OCI-LY1 (cell line): ENCODE data around the gene RAD51B.

Experiments used
- EZH2 ChIP-seq: fragments of 200-600 bp; sonication (generic), shearing (Covaris generic); IDR thresholded peaks from 2 replicates; pipeline ENCODE4 v1.8.0; 2017; ENCODE audit warnings: borderline replicate concordance, mixed run types, mild to moderate bottlenecking, antibody characterized with exemption, low read length, moderate library complexity, mixed read lengths
- TF ChIP-seq, protein P1 (sequence below): fragments of 200-600 bp; sonication (generic), shearing (Covaris generic); IDR thresholded peaks from 2 replicates; pipeline ENCODE4 v1.5.1; 2017; ENCODE audit warnings: mild to moderate bottlenecking, antibody characterized with exemption, low read length, moderate library complexity, mixed read lengths

DNA sequence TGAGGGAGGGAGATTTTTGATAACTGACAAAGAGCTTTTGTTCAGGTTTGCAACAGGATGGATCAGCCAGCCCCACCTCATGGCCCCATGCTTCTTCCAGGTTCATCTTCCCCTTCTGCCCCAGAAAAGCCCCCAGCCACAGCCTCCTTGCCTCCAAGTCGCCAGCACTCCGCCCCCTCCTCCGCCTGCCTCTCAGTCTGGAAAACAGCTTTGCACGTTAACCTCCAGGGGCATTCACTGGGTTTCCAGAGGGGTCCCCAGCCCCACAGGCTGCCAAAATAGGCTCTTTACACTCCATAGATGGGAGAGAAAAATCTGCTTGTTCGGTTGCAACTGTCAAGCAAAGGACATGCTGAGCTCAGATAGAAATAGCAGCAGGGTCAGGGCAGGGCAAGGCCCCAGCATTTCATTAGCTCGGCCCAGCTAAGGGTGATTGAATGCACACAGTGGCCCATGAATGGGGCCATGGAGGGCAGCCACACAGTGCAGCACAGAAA is 719.7 kb downstream of the RAD51B start:
- TF ChIP-seq, protein P1, sequence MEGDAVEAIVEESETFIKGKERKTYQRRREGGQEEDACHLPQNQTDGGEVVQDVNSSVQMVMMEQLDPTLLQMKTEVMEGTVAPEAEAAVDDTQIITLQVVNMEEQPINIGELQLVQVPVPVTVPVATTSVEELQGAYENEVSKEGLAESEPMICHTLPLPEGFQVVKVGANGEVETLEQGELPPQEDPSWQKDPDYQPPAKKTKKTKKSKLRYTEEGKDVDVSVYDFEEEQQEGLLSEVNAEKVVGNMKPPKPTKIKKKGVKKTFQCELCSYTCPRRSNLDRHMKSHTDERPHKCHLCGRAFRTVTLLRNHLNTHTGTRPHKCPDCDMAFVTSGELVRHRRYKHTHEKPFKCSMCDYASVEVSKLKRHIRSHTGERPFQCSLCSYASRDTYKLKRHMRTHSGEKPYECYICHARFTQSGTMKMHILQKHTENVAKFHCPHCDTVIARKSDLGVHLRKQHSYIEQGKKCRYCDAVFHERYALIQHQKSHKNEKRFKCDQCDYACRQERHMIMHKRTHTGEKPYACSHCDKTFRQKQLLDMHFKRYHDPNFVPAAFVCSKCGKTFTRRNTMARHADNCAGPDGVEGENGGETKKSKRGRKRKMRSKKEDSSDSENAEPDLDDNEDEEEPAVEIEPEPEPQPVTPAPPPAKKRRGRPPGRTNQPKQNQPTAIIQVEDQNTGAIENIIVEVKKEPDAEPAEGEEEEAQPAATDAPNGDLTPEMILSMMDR = no peak
- no peak for TF ChIP-seq EZH2
